GM10266 (cell line): ENCODE data around the gene NDUFV3.
"Not testable (repeated sequence)": the region's sequence is repeated elsewhere in the genome, so short reads cannot be mapped to it uniquely, and the experiment has no call there.

Experiments used
- DNase-seq: peaks from one replicate; pipeline ENCODE4 v3.0.0; 2012; ENCODE audit errors: extremely low spot score
- CTCF ChIP-seq: IDR thresholded peaks from 2 replicates; pipeline ENCODE4 v1.5.1; 2012; ENCODE audit warnings: mild to moderate bottlenecking, low read depth; ENCODE audit not compliant: control insufficient read depth, insufficient read depth; ENCODE audit errors: missing control alignments

The NDUFV3 gene

GRCh38 chr21:42922918-42923317 is 29.8 kb downstream of the NDUFV3 start:
- TF ChIP-seq CTCF, result no peak
- no peak for DNase-seq

GRCh38 chr21:42923553-42924432 is 30.7 kb downstream of the NDUFV3 start:
- TF ChIP-seq CTCF, result peak; percentile 60
- peak; percentile 81 for DNase-seq

- DNase-seq, result no peak
- TF ChIP-seq CTCF, result no peak
These were observed 31.3 kb downstream of the NDUFV3 start for GRCh38 chr21:42924433-42924751.

DNA sequence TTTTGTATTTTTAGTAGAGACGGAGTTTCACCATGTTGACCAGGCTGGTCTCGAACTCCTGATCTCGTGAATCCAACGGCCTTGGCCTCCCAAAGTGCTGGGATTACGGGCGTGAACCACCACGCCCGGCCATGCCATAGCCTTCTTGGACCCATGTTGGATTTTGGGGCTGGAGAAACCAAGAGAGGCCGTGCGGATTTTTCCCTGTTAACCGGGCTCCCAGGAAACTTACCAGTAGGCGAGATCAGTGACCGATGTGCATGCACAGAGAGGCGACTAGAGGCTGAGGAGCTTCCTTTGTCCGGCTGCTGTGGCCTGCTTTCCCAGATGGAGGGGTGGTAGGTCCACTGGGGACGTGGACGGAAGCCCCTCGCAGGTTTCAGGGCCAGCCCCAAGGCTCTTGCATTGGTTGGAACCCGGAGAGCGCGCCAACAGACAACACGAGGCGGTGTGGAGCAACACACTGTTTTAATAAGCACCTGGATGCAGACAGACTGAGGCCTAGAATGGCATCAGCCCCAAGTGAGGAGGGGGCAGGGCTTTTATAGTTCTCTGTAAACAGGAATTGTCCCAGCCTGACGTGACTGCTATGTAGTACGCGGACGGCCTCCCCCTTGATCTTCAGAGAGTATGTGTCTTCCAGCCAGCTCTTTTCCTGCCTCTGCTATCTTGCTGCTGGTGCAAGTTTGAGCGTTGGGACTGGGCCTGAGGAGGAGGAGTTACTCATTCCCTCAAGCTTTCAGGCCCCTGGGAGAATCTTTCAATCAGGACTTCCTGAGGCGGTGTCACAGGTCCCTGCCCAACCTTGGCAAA is 32.2 kb downstream of the NDUFV3 start, which contains the start of gene ERVH48-1:
Gene ERVH48-1 (minus strand): TSS at position 517 of the 813 bp plus-strand sequence. CDS start 6,624 bp downstream, outside the sequence.
- DNase-seq, result no peak
- no peak for TF ChIP-seq CTCF

- not testable (repeated sequence) for DNase-seq
These were observed 34.5 kb downstream of the NDUFV3 start for GRCh38 chr21:42927474-42928200.

GRCh38 chr21:42929969-42930368 is 36.9 kb downstream of the NDUFV3 start:
- TF ChIP-seq CTCF, result no peak
- no peak for DNase-seq

GRCh38 chr21:42931560-42932235 is 38.6 kb downstream of the NDUFV3 start:
- DNase-seq, result no peak
- TF ChIP-seq CTCF, result no peak

GRCh38 chr21:42932378-42933136 is 39.4 kb downstream of the NDUFV3 start:
- DNase-seq, result not testable (repeated sequence)

- not testable (repeated sequence) for DNase-seq
These were observed 40.2 kb downstream of the NDUFV3 start for GRCh38 chr21:42933137-42933970.
